Endothelial cell of umbilical vein (primary cell): Measurements from ENCODE around the gene OPTC. TPM values are rescaled to one million over a fixed set of nuclear protein-coding genes. Genes with fewer than 3 reads are reported as not detected.

Experiments
- BruUV-seq: library from RNA; stranded (reverse); fragments of 400-500 nt; replicated peaks from 2 replicates; lab custom pipeline; 2021; lab: Mats Ljungman, UMichigan
- CTCF ChIA-PET: fragments of 300-600, 350-600 bp; sonication (Branson Sonifier 250); formaldehyde crosslinking; loops from one replicate; lab custom pipeline; 2021; ENCODE audit warnings: antibody characterized with exemption, inconsistent platforms; lab: Charles Lee
- POLR2A ChIA-PET: fragments of 300-600, 350-600 bp; sonication (Branson Sonifier 250); formaldehyde crosslinking; loops from one replicate; lab custom pipeline; 2021; ENCODE audit warnings: antibody characterized with exemption, inconsistent platforms; lab: Charles Lee
- DNase-seq: peaks from one replicate; pipeline ENCODE4 v3.0.0-alpha.2; 2011; ENCODE audit warnings: low read depth, low spot score
- FAIRE-seq: peaks from 2 replicates; lab custom pipeline; 2011; peaks lifted over from hg19 to GRCh38; lab: Jason Lieb, UNC
- H2AFZ ChIP-seq: 2 replicates; pipeline ENCODE4 v1.6.0; 2012; ENCODE audit warnings: low read depth, low read length, control low read depth, inconsistent platforms
- H3K27ac ChIP-seq: 2 replicates; pipeline ENCODE4 v1.5.1; 2011; ENCODE audit warnings: low read depth, mild to moderate bottlenecking, control low read depth, low read length, moderate library complexity; ENCODE audit not compliant: insufficient read depth
- H3K27me3 ChIP-seq, 2 experiments: 2 replicates each; pipeline versions ENCODE4 v1.6.0 to v1.6.1; 2011; ENCODE audit warnings: low read length in 2 of 2, mixed read lengths in 1 of 2; ENCODE audit not compliant: control insufficient read depth in 2 of 2, insufficient read depth in 2 of 2
- H3K36me3 ChIP-seq, 2 experiments: 2 replicates in 1 of 2; 3 replicates in 1 of 2; pipeline ENCODE4 v1.5.1; 2011; ENCODE audit warnings: low read length in 2 of 2, mild to moderate bottlenecking in 1 of 2, moderate library complexity in 1 of 2; ENCODE audit not compliant: control insufficient read depth in 2 of 2, insufficient read depth in 2 of 2; ENCODE audit errors: extremely low read depth in 1 of 2
- H3K4me1 ChIP-seq: 3 replicates; pipeline ENCODE4 v1.5.1; 2011; ENCODE audit warnings: mild to moderate bottlenecking, low read length; ENCODE audit not compliant: control insufficient read depth, insufficient read depth; ENCODE audit errors: extremely low read depth
- H3K4me2 ChIP-seq: 2 replicates; pipeline ENCODE4 v1.6.1; 2011; ENCODE audit warnings: low read length, control low read depth, mixed read lengths; ENCODE audit not compliant: insufficient read depth
- H3K4me3 ChIP-seq, 3 experiments: fragments of 200-600 bp in 1 of 3; sonication (generic), shearing (Covaris generic) in 1 of 3; replicated peaks in 1 of 3; 2 replicates each; pipeline ENCODE4 v1.5.1; 2011 to 2016; ENCODE audit warnings: control low read depth in 3 of 3, low read length in 3 of 3, mild to moderate bottlenecking in 2 of 3, inconsistent platforms in 1 of 3, low read depth in 1 of 3, moderate library complexity in 1 of 3; ENCODE audit not compliant: insufficient read depth in 1 of 3
- H3K79me2 ChIP-seq: 2 replicates; pipeline ENCODE4 v1.6.0; 2012; ENCODE audit warnings: low read length, inconsistent platforms; ENCODE audit not compliant: control insufficient read depth, insufficient read depth
- H3K9ac ChIP-seq: replicated peaks from 2 replicates; pipeline ENCODE3; 2011; ENCODE audit warnings: low read length, control low read depth; ENCODE audit not compliant: insufficient read depth; ENCODE audit errors: extremely low read depth
- H3K9me1 ChIP-seq: replicated peaks from 3 replicates; pipeline ENCODE4 v1.6.0; 2011; ENCODE audit warnings: mild to moderate bottlenecking, low read length; ENCODE audit not compliant: control insufficient read depth, insufficient read depth; ENCODE audit errors: extremely low read depth
- H3K9me3 ChIP-seq: replicated peaks from 2 replicates; pipeline ENCODE4 v1.5.1; 2012; ENCODE audit warnings: low read length, inconsistent platforms; ENCODE audit not compliant: control insufficient read depth, insufficient read depth
- H4K20me1 ChIP-seq: replicated peaks from 2 replicates; pipeline ENCODE3; 2011; ENCODE audit warnings: mild to moderate bottlenecking, low read length; ENCODE audit not compliant: control insufficient read depth, insufficient read depth; ENCODE audit errors: extremely low read depth
- EZH2 ChIP-seq: IDR thresholded peaks from 2 replicates; pipeline ENCODE4 v1.6.1; 2012; ENCODE audit warnings: borderline replicate concordance, low read depth, mild to moderate bottlenecking, moderate library complexity, low read length, inconsistent platforms; ENCODE audit not compliant: severe bottlenecking
- FOS ChIP-seq: IDR thresholded peaks from 2 replicates; pipeline ENCODE4 v1.6.1; 2011; ENCODE audit warnings: mild to moderate bottlenecking, low read length, moderate library complexity, borderline replicate concordance; ENCODE audit not compliant: insufficient read depth
- GATA2 ChIP-seq: IDR thresholded peaks from 2 replicates; pipeline ENCODE4 v1.7.0; 2011; ENCODE audit warnings: low read depth, mild to moderate bottlenecking, moderate library complexity, mixed read lengths, low read length; ENCODE audit not compliant: insufficient read length, insufficient read depth
- JUN ChIP-seq: IDR thresholded peaks from 2 replicates; pipeline ENCODE4 v1.6.1; 2011; ENCODE audit warnings: borderline replicate concordance, low read depth; ENCODE audit not compliant: insufficient read length, insufficient read depth
- MYC ChIP-seq: IDR thresholded peaks from one replicate; pipeline ENCODE4 v1.6.1; 2011; ENCODE audit warnings: mild to moderate bottlenecking, low read depth, low read length
- POLR2A ChIP-seq: IDR thresholded peaks from 2 replicates; pipeline ENCODE4 v1.6.1; 2012; ENCODE audit warnings: low read depth, mild to moderate bottlenecking, control low read depth, low read length
- POLR2AphosphoS5 ChIP-seq: IDR thresholded peaks from 2 replicates; pipeline ENCODE4 v1.6.1; 2012; ENCODE audit warnings: low read depth, mild to moderate bottlenecking, control low read depth, low read length, moderate library complexity; ENCODE audit not compliant: insufficient read depth
- dilution Hi-C: fragments of 300-500 bp; cut with MboI; formaldehyde crosslinking; loops from one replicate; pipeline ENCODE4 v1.15.0; 2019; ENCODE audit warnings: low sequenced_read_pairs; ENCODE audit not compliant: extremely low pct_ligation_motif_present
- intact Hi-C: fragments of 100-400 bp; cut with micrococcal nuclease; formaldehyde crosslinking; loops from one replicate; pipeline ENCODE4 v1.10.0; 2022
- polyA plus RNA-seq, 4 experiments: library from polyadenylated mRNA; depleted of rRNA in 3 of 4; stranded (reverse) in 3 of 4; unstranded in 1 of 4; fragments of >200 nt; gene quantifications; 2 replicates each; pipeline versions ENCODE4 v1.2.1 to v1.2.3, GENCODE V29; 2011 to 2012; ENCODE audit warnings: missing spikeins in 1 of 4
- total RNA-seq: library from RNA; stranded (reverse); gene quantifications from 2 replicates; pipeline ENCODE4 v1.2.3, GENCODE V29; 2021
- TF ChIP-seq, protein P1 (sequence below), 2 donors: IDR thresholded peaks; 1 replicate in 1 of 2; 2 replicates in 1 of 2; pipeline ENCODE4 v1.5.1; 2011; ENCODE audit warnings: low read length in 2 of 2, mild to moderate bottlenecking in 2 of 2, moderate library complexity in 2 of 2, control low read depth in 1 of 2, inconsistent platforms in 1 of 2, low read depth in 1 of 2; ENCODE audit not compliant: insufficient read depth in 1 of 2; ENCODE audit errors: extremely low read depth in 1 of 2
- TF ChIP-seq, protein P2 (sequence below): IDR thresholded peaks from 2 replicates; pipeline ENCODE4 v1.6.1; 2011; ENCODE audit not compliant: insufficient read depth, insufficient read length

Gene OPTC
- total and polyA plus RNA-seq, 2 donors (not counting 3 experiments of a cell fraction or from before 2014, with no cell fraction given) = not detected

DNA sequence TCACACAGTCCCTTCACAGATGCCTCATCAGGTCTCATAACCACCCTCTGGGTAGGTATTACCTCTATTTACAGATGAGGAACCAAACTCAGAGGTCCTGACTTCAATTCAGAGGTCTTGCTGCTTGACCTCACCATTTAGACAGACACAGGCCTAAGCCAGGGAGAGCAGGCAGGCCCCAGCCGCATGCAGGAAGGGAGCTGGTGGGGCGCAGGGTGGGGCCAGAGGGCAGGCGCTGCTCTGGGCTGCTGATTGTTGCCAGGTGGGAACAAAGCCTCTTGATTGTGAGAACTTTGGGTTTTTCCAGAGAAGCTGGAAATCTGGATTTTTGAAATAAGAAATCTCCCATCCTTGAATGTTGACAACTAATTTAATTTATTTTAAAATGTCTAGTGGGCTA lies 38.2 kb upstream of the OPTC start:
- no peaks in the 10 kb centered on the region for H3K4me1 ChIP-seq
- H3K27me3 ChIP-seq = peaks cover 6 to 12% of the 10 kb centered on the region in 2 experiments
- ChIA-PET CTCF (no interaction called here), POLR2A (no interaction called here)
- H4K20me1 ChIP-seq = no peaks in the 10 kb centered on the region
- no peaks in the 10 kb centered on the region for H3K9me1 ChIP-seq
- no peak overlapping the region for H3K9ac ChIP-seq
- FAIRE-seq (no peak), DNase-seq (no peak)
- no peak overlapping the region for H3K4me2 ChIP-seq
- intact Hi-C loops (no loop called here), dilution Hi-C loops (no loop called here)
- no peaks in the 10 kb centered on the region for H3K79me2 ChIP-seq
- H3K9me3 ChIP-seq = no peaks in the 10 kb centered on the region
- no peaks in the 10 kb centered on the region for H3K36me3 ChIP-seq
- no peak overlapping the region for H2AFZ ChIP-seq
- no peak overlapping the region for H3K27ac ChIP-seq
- TF ChIP-seq JUN = no peak
- TF ChIP-seq EZH2 = no peak
- no peak for TF ChIP-seq GATA2
- no peak for TF ChIP-seq MYC
- TF ChIP-seq, protein P1, sequence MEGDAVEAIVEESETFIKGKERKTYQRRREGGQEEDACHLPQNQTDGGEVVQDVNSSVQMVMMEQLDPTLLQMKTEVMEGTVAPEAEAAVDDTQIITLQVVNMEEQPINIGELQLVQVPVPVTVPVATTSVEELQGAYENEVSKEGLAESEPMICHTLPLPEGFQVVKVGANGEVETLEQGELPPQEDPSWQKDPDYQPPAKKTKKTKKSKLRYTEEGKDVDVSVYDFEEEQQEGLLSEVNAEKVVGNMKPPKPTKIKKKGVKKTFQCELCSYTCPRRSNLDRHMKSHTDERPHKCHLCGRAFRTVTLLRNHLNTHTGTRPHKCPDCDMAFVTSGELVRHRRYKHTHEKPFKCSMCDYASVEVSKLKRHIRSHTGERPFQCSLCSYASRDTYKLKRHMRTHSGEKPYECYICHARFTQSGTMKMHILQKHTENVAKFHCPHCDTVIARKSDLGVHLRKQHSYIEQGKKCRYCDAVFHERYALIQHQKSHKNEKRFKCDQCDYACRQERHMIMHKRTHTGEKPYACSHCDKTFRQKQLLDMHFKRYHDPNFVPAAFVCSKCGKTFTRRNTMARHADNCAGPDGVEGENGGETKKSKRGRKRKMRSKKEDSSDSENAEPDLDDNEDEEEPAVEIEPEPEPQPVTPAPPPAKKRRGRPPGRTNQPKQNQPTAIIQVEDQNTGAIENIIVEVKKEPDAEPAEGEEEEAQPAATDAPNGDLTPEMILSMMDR (IDR thresholded peaks at IDR 0.05; ENCODE audit: extremely low read depth in 1 of 2, insufficient read depth in 1 of 2, low read depth in 1 of 2, low read length in 2 of 2) = no peak
- TF ChIP-seq, protein P2, sequence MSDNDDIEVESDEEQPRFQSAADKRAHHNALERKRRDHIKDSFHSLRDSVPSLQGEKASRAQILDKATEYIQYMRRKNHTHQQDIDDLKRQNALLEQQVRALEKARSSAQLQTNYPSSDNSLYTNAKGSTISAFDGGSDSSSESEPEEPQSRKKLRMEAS = no peak
- TF ChIP-seq POLR2AphosphoS5 = no peak
- TF ChIP-seq POLR2A = no peak
- no peak for TF ChIP-seq FOS
- no TSS peak for BruUV-seq
- H3K4me3 ChIP-seq = no peak overlapping the region
